ENCODE data around the gene ALG1L2. TPM values are rescaled to one million over a fixed set of nuclear protein-coding genes. Genes with fewer than 3 reads are reported as not detected.
"Not testable (repeated sequence)": the region's sequence is repeated elsewhere in the genome, so short reads cannot be mapped to it uniquely, and the experiment has no call there.

Gene ALG1L2
- total RNA-seq, 1 donor from 2014 or later = not detected

DNA sequence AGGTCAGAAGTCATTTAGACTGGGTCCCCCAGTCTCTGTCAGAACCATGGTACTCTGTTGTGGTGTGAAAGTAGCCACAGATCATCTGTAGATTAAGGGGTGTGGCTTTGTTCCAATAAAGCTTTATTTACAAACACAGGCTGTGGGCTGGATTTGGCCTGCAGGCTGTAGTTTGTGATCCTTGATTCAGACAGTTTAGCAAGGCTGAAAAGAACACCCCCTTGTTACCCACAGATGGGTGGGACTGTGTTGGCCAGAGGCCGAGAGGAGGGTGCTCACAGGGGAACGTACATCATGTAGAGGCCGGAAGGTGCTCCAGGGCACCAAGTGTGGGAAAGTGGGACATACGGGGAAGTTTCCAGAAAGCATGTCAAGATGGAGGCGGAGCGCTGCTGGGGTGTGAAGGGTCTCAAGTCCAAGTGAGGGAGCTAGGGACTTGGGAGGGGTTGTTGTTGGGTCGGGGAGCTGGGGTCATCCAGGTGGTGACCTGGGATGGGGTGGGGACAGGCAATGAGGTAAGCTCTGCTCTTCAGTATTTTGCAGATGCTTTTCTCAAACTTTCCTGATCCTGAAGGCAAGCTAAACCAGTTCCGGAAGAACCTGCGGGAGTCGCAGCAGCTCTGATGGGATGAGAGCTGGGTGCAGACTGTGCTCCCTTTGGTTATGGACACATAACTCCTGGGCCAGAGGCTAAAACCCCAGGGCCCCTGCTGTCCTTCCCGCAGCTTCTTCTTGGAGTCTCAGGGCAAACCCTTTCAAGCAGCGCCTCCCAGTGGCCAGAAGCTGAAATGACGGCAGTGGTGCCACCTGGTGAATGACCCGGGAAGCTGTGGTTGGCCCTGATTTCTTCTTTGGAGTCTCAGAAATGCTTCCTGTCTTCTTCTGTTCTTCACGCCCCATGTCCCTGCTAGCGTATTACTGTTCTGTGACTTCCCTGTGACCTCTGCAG lies 16.3 kb downstream of the ALG1L2 start:
- not testable (repeated sequence) for H3K27me3 ChIP-seq (ENCODE audit: low read depth); H3K9me3 ChIP-seq (replicated peaks); H3K27ac ChIP-seq (replicated peaks); H3K4me3 ChIP-seq; H3K4me1 ChIP-seq; H3K36me3 ChIP-seq
- intact Hi-C loops (cut with micrococcal nuclease) = loop anchor here (10.0 kb wide), 1 partner anchor 153 kb away; no protein-coding TSS in a partner anchor
- TF ChIP-seq, protein P1, sequence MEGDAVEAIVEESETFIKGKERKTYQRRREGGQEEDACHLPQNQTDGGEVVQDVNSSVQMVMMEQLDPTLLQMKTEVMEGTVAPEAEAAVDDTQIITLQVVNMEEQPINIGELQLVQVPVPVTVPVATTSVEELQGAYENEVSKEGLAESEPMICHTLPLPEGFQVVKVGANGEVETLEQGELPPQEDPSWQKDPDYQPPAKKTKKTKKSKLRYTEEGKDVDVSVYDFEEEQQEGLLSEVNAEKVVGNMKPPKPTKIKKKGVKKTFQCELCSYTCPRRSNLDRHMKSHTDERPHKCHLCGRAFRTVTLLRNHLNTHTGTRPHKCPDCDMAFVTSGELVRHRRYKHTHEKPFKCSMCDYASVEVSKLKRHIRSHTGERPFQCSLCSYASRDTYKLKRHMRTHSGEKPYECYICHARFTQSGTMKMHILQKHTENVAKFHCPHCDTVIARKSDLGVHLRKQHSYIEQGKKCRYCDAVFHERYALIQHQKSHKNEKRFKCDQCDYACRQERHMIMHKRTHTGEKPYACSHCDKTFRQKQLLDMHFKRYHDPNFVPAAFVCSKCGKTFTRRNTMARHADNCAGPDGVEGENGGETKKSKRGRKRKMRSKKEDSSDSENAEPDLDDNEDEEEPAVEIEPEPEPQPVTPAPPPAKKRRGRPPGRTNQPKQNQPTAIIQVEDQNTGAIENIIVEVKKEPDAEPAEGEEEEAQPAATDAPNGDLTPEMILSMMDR (IDR thresholded peaks at IDR 0.05; ENCODE audit: borderline replicate concordance) = peak; percentile 65
- peak; percentile 51 for DNase-seq

DNA sequence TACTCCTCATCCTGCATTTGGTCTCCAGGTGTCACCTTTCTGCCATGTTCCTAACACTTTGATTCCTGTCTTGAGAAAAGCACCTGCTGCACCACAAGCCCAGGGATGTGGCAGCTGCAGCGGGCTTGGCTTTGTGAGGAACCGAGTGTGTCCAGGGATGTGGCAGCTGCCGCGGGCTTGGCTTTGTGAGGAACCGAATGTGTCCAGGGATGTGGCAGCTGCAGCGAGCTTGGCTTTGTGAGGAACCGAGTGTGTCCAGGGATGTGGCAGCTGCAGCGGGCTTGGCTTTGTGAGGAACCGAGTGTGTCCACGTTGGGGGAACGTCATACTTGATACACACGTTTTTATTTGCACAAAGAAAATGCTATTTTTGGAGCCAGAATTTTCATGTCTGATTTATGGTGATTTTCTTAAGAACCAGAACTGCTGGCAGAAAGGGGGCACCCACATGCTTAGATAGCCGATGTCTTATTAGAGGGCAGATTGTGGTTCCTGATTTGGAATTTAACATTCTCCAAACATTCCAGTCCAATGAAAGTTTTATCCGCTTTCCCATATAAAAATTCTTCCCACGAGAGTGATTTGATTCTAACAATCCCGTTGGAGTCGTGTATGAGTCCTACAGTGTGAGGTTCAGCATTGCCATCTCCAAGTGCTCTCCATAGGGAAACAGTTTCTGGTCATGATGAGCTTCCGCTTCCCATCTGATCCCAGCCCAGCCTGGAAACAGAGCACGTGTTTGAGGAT lies 17.2 kb downstream of the ALG1L2 start:
- not testable (repeated sequence) for H3K9me3 ChIP-seq (replicated peaks); DNase-seq; H3K36me3 ChIP-seq; H3K27ac ChIP-seq (replicated peaks); H3K4me1 ChIP-seq; H3K27me3 ChIP-seq (ENCODE audit: low read depth); H3K4me3 ChIP-seq
- intact Hi-C loops (cut with micrococcal nuclease) = loop anchor here (10.0 kb wide), 1 partner anchor 154 kb away; no protein-coding TSS in a partner anchor

DNA sequence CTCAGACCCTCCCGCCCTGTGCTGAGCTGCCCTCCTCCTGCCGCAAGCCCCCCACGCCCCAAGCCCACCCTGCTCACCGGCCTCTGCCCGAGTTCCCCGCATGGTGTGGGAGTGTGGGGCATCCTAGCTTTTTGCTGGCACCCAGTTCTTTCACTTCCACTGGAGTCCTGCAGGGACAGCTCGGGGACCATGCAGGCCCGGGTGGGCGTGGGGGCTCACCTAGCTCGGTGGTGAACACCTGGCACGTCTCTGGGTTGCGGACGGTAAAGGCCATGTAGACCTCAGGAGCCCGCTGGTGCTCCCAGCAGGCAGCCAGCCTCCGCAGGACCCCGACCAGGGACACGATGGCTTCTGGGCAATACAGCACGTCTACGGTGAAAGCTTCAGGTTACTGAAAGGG lies 20.9 kb downstream of the ALG1L2 start:
- H3K27me3 ChIP-seq (ENCODE audit: low read depth); DNase-seq; H3K4me3 ChIP-seq; H3K27ac ChIP-seq (replicated peaks); H3K4me1 ChIP-seq; H3K9me3 ChIP-seq (replicated peaks); H3K36me3 ChIP-seq; intact Hi-C loops (cut with micrococcal nuclease): not testable (repeated sequence)

DNA sequence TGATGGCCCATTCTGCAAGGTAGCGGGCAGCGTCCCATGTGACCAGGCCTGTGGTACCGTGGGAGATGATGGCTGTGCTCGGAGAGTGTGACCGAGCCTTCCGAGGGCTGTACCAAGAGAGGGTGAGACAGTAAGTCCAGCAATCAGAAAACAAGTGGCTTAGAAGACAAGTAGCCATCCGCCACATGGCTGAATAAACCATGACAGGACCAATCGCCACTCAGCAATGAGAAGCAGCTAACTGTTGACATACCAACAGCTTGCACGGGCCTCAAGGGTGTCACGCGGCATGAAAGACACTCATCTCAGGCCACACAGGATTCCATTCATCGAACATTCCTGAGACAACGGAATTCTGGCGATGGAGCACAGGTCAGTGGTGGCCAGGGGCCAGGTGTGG lies 22.6 kb downstream of the ALG1L2 start:
- H3K4me1 ChIP-seq; H3K36me3 ChIP-seq; intact Hi-C loops (cut with micrococcal nuclease); H3K27ac ChIP-seq (replicated peaks); H3K4me3 ChIP-seq; H3K9me3 ChIP-seq (replicated peaks); DNase-seq; H3K27me3 ChIP-seq (ENCODE audit: low read depth): not testable (repeated sequence)

DNA sequence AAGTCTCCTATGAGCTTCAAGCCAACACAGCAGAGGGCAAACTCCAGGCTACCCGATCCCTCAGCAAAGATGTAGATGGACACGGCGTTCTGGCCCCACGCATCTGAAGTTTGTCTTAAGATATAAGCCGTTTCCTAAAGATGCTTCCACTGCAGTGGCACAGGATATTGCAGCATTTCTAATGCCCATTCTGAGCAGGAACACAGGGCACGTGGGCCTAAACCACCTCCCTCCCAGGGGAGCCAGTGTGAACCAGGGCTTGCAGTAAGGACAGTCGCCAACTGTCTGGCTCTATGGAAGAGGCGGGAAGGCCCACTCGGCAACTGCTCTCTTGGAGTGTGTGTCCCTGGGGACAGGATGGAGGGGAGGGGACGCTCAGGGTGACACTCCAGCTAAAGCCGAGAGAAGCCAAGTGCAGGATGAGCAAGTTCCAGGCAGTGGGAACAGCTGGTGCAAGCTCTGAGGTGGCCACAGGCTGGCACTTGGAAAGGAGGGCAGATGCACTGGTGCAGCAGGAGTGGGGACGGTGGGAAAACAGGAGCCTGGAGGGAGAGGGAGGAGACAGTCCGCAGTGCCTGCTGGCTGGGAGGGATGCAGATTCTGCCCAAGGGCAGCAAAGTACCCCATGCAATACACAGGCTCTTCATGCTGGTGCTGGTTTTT lies 25.8 kb downstream of the ALG1L2 start:
- intact Hi-C loops (cut with micrococcal nuclease); DNase-seq; H3K9me3 ChIP-seq (replicated peaks); H3K4me3 ChIP-seq; H3K36me3 ChIP-seq; H3K27me3 ChIP-seq (ENCODE audit: low read depth); H3K27ac ChIP-seq (replicated peaks): not testable (repeated sequence)
- H3K4me1 ChIP-seq = peaks cover 18% of the 10 kb centered on the region

DNA sequence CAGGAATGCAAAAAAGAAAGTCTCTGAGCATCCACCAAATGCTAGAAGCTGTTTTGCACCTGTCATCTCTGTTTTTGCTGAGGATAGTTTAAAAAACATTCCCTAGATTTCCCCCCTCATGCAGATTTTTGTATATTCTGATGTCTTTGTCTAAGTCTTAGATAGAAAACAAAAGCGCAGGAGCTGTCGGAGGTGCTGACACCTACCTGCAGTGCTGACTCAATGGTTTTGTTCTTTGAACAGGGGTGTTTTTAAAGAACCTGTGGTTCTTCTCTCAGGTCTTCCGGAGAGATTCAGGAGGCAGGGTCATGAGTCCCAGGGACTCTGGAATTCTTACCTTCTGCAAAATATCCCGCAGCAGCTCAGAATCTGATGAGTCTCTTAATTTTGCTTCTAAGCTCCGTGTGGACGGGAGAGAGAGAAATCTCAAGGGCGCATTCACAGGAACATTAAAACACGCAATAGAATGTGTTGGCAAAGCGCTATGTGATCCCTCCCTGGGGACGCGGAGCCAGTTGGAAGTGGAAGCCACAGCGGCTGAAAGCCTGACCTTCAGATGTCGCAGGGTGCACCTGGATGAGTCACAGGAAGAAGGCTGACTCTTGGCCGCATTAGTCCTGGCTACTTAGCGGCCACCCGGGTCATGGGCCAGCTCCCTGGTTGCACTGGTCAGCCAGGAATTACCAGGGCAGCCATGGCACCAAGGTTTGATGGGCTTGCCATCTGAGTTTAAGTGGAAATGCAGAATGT lies 27.4 kb downstream of the ALG1L2 start:
- H3K4me3 ChIP-seq; DNase-seq; H3K9me3 ChIP-seq (replicated peaks); H3K36me3 ChIP-seq; intact Hi-C loops (cut with micrococcal nuclease); H3K27me3 ChIP-seq (ENCODE audit: low read depth); H3K27ac ChIP-seq (replicated peaks): not testable (repeated sequence)
- peaks cover 23% of the 10 kb centered on the region for H3K4me1 ChIP-seq

DNA sequence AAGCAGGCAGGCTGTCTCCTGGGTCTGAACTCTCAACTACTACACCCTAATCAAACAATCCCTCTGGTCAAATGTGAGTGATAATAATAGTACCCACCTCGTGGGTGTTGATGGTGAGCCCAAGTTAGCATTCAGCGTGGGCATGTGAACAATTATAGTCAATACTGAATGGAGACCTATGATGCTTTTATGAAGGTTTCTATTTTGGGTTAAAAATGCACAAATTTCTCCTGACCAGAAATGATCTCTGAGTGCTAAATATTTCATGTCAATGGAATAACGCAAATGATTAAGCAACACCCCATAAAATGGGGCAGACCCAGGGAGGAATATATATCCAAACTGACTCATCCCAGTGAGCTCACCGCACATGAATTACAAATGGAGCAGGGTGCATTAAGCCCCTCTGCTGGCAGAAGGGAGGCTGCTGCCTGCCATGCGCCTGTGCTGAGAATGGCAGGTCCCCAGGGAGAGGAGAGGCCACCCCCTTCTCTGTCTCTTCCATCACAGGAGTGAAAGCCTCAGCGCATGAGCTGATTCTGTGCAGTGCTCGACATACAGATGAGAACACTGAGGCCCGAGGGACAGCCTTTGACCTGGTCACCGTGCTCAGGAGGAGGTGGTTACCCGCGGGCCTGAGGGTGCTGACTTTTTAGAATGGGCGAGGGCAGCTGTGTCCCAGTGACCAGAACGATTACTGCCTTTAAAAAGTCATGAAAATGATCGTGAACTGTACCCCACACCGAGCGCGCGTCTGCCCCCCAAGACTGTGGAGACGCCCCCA lies 28.9 kb downstream of the ALG1L2 start:
- intact Hi-C loops (cut with micrococcal nuclease); H3K27me3 ChIP-seq (ENCODE audit: low read depth); H3K36me3 ChIP-seq; DNase-seq; H3K9me3 ChIP-seq (replicated peaks): not testable (repeated sequence)
- peaks cover 23% of the 10 kb centered on the region for H3K4me1 ChIP-seq
- peak overlapping the region; percentile 93 for H3K27ac ChIP-seq (replicated peaks)
- H3K4me3 ChIP-seq = peak overlapping the region; percentile 93
